NCI-H69 (cell line): ENCODE measurements around the gene GMDS.
"Not testable (repeated sequence)": the region's sequence is repeated elsewhere in the genome, so short reads cannot be mapped to it uniquely, and the experiment has no call there.

Experiments
- DNase-seq: peaks from one replicate; lab custom pipeline; 2025; lab: John Stamatoyannopoulos, UW

Gene GMDS

DNA sequence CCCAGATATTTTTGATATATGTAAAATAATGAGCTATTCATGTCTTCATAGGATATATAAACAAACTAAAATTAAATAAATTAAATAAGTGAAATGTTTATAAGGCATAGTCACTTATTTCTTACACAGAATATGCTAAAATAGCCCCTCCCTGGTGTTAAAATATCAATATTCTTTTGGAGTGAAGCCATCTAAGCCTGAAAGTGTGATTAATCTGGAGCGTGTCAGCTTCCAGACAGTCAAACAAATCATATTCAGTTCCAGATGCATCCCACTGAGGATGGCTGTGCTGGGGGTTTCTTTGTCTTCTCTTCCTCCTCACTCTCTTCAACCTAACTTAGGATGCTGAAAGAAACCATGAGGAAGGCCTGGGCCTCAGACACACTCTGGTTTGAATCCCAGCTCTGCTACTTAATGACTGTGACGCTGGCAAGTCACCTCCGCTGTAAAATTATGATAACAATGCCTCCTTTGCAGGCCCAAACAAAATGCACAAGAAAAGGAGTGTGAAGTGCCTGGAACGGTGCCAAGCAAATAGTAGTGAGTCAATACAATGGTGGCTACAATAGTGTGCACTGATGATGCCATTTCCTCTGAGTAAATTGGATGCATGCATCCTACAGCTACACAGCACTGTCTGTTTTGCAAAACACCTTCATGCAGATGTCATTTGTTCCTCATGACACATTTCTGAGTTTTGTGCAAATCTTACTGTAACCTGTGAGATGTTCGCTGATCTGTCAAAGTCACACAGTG lies 474.3 kb downstream of the GMDS start:
- peak; percentile 89 for DNase-seq

DNA sequence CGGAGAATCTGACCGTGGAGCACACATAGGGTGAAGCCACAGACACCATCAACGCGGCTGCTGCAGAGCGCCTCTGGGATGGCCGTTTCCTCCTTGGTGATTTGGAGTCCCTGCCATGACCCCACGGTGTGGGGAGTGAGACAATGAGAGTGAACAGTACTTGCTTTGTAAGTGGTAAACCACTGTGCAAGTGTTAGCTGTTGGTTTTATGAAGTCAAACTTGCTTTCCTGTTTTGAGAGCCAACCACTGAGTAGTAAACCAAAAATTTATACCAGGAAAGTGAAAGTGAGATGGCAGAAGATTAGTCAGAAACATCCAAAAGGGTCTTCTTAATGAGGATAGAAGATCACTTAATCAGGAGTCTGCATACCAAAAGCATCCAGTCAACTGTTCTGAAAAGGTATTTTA lies 475.0 kb downstream of the GMDS start:
- DNase-seq = peak; percentile 8

GRCh38 chr6:1767481-1768246 lies 477.7 kb downstream of the GMDS start:
- DNase-seq = peak; percentile 9

- peak; percentile 34 for DNase-seq
These were observed 478.8 kb downstream of the GMDS start for GRCh38 chr6:1766654-1767053.

DNA sequence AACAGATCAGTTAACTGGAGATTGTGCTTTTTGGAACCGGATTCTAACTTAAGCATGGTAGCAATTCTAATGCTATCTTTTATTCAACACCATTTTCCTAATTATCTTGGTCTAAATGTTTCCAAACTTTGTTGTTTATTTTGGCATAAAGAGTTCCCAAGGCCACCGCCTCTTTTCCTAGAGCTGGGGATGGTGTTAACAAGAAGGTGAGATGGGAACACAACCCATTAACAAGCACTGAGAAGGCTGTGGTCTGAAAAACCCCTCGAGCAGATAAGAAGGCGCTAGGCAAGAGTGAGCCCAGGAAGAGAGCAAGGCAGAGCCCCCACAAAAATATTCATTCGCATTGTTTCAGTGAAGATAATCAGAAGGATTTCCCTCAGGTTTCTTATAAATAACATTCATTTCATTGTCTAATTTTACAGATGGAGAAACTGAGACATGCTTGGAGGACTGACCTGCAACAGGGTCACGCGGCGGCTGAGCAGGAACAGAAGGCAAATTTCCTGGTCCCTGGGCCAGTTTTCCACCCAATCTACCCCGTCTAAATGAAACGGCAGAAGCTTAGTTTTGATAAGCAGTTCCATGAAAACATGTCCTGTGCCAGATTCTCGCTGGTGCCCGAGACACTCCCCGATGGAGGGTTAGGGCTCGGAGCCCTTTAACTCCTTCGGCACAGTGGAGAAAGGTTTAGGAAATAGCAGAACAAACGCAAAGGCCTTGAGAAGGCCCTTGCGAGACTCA lies 480.1 kb downstream of the GMDS start:
- DNase-seq = no peak

DNA sequence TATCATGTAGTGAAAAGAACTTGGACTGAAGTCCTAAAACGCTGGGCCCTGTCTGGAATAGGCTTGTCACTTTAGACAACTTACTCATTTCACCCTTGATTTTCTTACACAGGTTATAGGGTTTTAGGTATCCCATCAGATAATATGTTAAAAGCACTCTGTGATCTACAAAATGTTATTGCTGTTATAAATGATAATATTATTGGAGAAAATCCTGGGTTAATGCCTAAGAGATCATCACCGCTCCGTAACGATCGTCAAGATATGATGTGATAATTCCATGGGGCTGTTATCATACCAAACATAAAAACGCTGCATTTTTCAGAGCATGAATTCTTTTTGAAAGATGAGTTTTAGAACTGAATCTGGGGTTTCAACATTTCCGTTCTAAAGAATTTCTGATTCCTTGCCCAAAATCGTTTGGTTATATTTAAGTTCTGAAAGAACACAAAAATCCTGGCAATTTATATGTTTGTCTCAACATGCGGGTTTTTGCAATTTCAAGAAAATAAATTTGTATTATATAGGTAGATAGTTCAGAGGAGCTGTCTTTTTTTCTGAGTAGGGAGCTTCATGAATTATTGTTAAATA lies 480.9 kb downstream of the GMDS start:
- no peak for DNase-seq

GRCh38 chr6:1763404-1763803 lies 482.0 kb downstream of the GMDS start:
- no peak for DNase-seq

GRCh38 chr6:1762203-1762602 lies 483.2 kb downstream of the GMDS start:
- DNase-seq = peak; percentile 35

- DNase-seq = peak; percentile 94
These were observed 483.9 kb downstream of the GMDS start for GRCh38 chr6:1761477-1761877.

DNA sequence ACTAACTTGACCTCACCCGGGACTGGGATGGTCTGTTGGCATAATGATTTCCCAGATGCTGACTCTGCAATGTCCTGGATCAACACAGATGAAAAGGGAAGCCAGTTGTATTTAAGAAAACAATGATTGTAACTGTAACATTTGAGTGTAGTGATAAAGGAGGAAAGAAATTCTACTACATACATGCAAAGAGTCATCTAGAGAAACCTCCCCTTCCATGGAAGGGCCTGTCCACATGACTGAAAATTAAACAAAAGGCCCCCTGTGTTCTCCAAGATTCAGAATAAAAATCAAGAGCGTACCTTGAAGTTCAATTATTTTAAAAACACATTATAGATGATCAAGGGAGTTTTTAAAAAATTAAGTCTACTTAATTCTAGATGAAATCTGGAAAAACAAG lies 484.5 kb downstream of the GMDS start:
- DNase-seq = peak; percentile 10

DNA sequence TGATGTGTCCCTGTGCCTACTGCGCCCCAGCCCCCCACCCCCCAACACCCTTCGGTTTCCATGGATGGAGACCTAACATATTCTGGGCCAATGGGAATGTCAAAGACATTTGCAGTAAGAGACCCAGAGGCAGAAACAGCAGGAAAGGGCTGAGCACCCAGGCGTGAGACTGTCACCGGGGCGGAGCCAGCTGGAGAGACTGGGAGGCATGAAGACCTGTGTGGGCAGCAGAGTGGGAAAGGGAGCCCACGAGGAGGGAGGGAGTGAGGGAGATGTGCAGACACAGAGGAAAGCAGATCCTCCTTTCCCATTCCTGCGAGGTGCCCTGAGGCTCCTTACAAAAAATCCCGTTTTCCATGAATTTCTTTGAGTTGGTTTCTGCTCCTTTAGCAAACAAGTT lies 485.5 kb downstream of the GMDS start:
- no peak for DNase-seq

DNA sequence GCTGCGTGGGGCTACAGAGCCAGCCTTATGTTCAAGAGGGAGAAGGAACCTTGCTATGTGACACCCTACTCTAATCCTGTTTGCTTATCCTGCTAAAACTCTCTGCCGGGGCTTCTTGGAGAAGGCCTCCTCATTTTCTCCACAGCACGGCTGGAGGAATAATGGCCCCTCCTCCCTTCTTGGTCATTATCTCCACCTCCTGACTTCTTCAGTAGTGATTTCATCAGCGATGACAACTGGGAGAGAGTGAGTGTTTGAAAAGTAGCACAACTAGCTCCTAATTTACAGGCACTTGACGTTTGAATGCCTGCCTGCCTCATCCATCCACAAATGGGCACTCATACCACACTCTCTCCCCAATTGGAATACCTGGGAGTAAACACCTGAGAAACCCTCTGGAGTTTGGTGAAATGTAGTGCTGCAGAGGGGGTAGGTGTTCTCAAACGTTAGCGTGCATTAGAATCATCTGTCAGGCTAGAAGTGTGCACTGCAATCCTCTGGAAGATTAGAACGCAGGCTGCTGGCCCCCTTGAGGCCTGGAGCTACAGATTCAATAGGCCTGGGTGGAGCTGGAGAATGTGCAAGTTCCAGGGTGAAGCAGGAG lies 487.2 kb downstream of the GMDS start:
- no peak for DNase-seq

DNA sequence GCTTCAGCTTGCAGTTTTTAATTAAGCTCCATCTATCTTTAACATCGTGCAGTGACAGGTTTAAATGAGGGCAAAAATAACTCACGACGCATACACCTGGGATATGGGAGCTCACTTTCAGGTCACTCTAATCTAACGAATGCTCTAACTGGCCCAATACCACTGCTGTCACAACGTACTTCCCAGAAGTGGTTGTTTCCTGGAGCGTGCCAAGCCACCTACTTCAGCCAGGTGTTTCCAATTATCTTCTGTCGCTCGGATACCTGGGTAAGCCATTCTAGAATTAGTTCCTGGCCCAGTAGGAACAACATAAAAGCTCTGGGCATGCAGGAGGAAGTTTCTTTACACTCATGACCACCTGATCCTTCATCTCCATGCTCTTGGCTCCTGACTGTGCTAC lies 488.3 kb downstream of the GMDS start:
- DNase-seq = peak; percentile 81

- peak; percentile 21 for DNase-seq
These were observed 488.8 kb downstream of the GMDS start for GRCh38 chr6:1756472-1757129.

GRCh38 chr6:1751063-1751462 lies 494.3 kb downstream of the GMDS start:
- not testable (repeated sequence) for DNase-seq

GRCh38 chr6:1749041-1749440 lies 496.4 kb downstream of the GMDS start:
- no peak for DNase-seq

GRCh38 chr6:1747531-1747930 lies 497.9 kb downstream of the GMDS start:
- no peak for DNase-seq

- peak; percentile 21 for DNase-seq
These were observed 498.4 kb downstream of the GMDS start for GRCh38 chr6:1747003-1747402.

DNA sequence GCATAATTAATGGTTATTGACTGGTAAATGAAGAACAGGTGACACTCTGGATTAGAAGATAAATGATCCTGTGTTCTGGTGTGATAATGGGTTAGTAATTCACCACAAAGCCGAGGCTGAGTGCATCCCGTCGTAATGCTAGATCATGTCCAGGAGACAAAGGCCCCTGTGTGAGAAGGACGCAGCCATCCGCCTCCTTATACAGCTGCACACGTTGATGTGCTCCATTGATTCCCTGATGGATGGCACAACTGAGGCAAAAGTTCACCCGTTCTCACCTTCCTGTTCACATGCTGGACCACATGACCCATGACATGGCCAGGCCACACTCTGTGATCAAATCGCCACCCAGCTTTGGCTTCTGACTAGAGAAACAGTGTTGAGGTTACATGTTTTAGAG lies 499.6 kb downstream of the GMDS start:
- DNase-seq = peak; percentile 81

GRCh38 chr6:1744543-1744942 lies 500.9 kb downstream of the GMDS start:
- no peak for DNase-seq

DNA sequence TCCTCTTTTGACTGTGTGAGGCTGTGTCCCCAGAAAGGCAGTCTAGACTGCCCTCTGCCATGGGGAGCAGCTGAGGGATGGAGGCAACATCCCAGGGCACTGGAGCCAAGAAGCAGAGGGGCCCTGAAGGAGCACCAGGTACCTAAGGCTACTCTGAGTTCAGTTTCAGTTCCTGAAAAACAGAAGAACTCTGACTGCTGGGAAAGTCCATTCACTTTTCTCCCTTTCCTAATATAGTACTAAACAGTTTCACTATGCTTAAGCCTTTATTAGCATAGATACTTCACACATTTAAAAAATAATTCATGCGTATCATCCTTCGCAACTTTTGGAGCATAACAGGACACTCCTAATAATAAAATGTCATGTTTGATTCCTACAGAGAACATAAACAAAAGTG lies 505.7 kb downstream of the GMDS start:
- no peak for DNase-seq
